GM19463 (cell line): ENCODE measurements around the gene CCDC60.

ENCODE experiments used
- ATAC-seq: cut with Tn5 transposase; IDR thresholded peaks from one replicate; pipeline ENCODE4 v1.9.1; 2021; ENCODE audit warnings: mild to moderate bottlenecking, moderate library complexity; ENCODE audit not compliant: unreplicated experiment

CCDC60 gene

GRCh38 chr12:119334430-119335170 is at the start of gene CCDC60:
Gene CCDC60 (plus strand): TSS chr12:119334729. CDS start chr12:119335177, 448 bp downstream.
- no peak for ATAC-seq

- ATAC-seq: no peak
These were observed 46.0 kb upstream of the CCDC60 start for GRCh38 chr12:119288576-119288975.

GRCh38 chr12:119292893-119293630 is 41.5 kb upstream of the CCDC60 start:
- no peak for ATAC-seq

GRCh38 chr12:119294211-119294610 is 40.3 kb upstream of the CCDC60 start:
- ATAC-seq: no peak

GRCh38 chr12:119296535-119296934 is 38.0 kb upstream of the CCDC60 start:
- ATAC-seq: no peak

- no peak for ATAC-seq
These were observed 35.4 kb upstream of the CCDC60 start for GRCh38 chr12:119299130-119299529.

GRCh38 chr12:119301379-119301778 is 33.1 kb upstream of the CCDC60 start:
- no peak for ATAC-seq

- ATAC-seq: no peak
These were observed 32.0 kb upstream of the CCDC60 start for GRCh38 chr12:119302451-119303080.

- no peak for ATAC-seq
These were observed 27.9 kb upstream of the CCDC60 start for GRCh38 chr12:119306593-119306992.

GRCh38 chr12:119307747-119308146 is 26.8 kb upstream of the CCDC60 start:
- no peak for ATAC-seq

GRCh38 chr12:119308708-119309456 is 25.6 kb upstream of the CCDC60 start:
- ATAC-seq: no peak

- ATAC-seq: no peak
These were observed 22.7 kb upstream of the CCDC60 start for GRCh38 chr12:119311878-119312277.

- ATAC-seq: no peak
These were observed 21.6 kb upstream of the CCDC60 start for GRCh38 chr12:119312904-119313303.

- no peak for ATAC-seq
These were observed 20.2 kb upstream of the CCDC60 start for GRCh38 chr12:119314290-119314689.

- ATAC-seq: no peak
These were observed 14.9 kb upstream of the CCDC60 start for GRCh38 chr12:119319638-119320037.

GRCh38 chr12:119320678-119321077 is 13.9 kb upstream of the CCDC60 start:
- ATAC-seq: no peak

GRCh38 chr12:119322301-119322723 is 12.2 kb upstream of the CCDC60 start:
- no peak for ATAC-seq

GRCh38 chr12:119325813-119326212 is 8.7 kb upstream of the CCDC60 start:
- no peak for ATAC-seq

GRCh38 chr12:119326341-119326740 is 8.2 kb upstream of the CCDC60 start:
- no peak for ATAC-seq

GRCh38 chr12:119327471-119327870 is 7.1 kb upstream of the CCDC60 start:
- ATAC-seq: no peak

- no peak for ATAC-seq
These were observed 6.4 kb upstream of the CCDC60 start for GRCh38 chr12:119328111-119328510.
